Mucosa of stomach (tissue), 1 donor: ENCODE measurements around the gene KRTAP10-9.
"Not testable (repeated sequence)": the region's sequence is repeated elsewhere in the genome, so short reads cannot be mapped to it uniquely, and the experiment has no call there.

Experiments used
- H3K27me3 ChIP-seq: one replicate; pipeline ENCODE4 v1.7.0; 2013; ENCODE audit warnings: mild to moderate bottlenecking, low read length; ENCODE audit not compliant: control insufficient read depth, insufficient read depth
- H3K36me3 ChIP-seq: one replicate; pipeline ENCODE4 v1.7.0; 2013; ENCODE audit warnings: low read length; ENCODE audit not compliant: control insufficient read depth, insufficient read depth
- H3K4me1 ChIP-seq: one replicate; pipeline ENCODE4 v1.7.0; 2013; ENCODE audit warnings: mild to moderate bottlenecking, low read length; ENCODE audit not compliant: control insufficient read depth, insufficient read depth
- H3K4me3 ChIP-seq: one replicate; pipeline ENCODE4 v1.7.0; 2013; ENCODE audit warnings: low read length
- H3K9ac ChIP-seq: one replicate; pipeline ENCODE4 v1.7.0; 2013; ENCODE audit warnings: mild to moderate bottlenecking, low read length, moderate library complexity
- H3K9me3 ChIP-seq: one replicate; pipeline ENCODE4 v1.7.0; 2013; ENCODE audit warnings: mild to moderate bottlenecking, low read length, moderate library complexity; ENCODE audit not compliant: control insufficient read depth
- donor health status: Pancreatic carcinoma.

The KRTAP10-9 gene

DNA sequence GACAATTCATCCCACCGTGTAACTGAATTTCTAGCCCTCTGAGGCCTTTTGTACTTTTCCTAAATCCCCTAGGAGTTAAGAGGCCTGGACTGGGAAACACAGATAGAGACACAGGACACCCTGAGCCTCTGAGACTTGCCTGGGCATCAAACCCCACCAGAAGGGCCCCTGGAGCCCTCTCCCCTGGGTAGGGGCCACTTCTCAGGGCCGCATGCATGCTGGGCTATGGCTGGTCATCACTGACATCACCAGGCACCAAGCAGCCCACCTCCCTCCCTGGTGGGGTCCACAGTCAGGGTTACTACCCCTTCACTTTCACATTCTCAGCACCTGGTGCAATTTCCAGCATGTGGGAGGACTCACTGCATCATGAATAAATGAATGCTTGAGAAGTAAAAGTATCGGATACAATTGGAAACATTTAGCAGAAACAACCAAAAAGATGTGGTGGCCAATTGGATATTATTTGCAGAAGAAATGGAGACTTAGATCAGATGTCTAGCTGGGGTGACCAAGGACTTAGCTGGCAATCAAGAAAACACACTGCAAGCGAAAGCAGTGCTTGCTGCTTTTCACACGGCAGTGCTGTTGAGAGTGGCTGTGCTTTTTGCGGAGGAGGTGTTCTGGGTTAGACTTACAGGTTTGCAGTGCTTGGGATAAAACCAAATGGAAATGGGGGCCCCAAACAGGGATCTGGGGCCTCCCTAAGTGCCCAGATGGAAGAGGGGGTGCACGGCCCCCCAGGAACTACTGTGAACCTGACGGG lies 27.4 kb upstream of the KRTAP10-9 start:
- Histone ChIP-seq H3K9ac (no peak overlapping the region), H3K36me3 (no peaks in the 10 kb centered on the region), H3K4me1 (no peaks in the 10 kb centered on the region), H3K27me3 (peaks cover 3% of the 10 kb centered on the region), H3K4me3 (no peak overlapping the region), H3K9me3 (no peaks in the 10 kb centered on the region)

DNA sequence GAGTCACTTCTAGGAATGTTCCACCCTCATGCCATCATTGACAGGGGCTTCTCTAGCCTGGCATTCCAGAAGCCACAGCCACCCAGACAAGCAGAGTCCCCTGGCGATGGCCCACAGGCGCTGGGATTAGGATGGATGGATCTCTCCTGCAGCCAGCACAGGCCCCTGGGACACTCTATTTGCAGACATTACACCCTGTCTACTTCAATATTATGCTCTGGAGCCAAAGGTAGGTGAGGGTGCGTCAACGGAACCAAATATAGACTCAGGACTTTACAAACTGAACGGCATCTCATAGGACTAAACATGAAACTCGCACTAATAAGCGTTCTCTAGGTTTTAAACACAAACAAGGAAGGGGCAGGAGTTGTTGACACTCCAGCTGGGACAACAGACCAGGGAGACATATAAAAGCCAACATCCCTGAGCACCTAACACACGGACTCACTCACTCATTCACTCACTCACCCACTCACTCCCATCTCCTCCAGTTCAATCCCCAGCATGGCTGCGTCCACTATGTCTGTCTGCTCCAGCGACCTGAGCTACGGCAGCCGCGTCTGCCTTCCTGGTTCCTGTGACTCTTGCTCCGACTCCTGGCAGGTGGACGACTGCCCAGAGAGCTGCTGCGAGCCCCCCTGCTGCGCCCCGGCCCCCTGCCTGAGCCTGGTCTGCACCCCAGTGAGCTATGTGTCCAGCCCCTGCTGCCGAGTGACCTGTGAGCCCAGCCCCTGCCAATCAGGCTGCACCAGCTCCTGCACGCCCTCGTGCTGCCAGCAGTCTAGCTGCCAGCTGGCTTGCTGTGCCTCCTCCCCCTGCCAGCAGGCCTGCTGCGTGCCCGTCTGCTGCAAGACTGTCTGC lies 26.5 kb upstream of the KRTAP10-9 start, which contains the start of gene KRTAP10-7:
Gene KRTAP10-7, plus strand, starts transcription at position 480 of the 861 bp plus-strand sequence. Its CDS starts 25 bp downstream, at position 505.
- H3K9me3 ChIP-seq, H3K4me3 ChIP-seq, H3K4me1 ChIP-seq, H3K27me3 ChIP-seq, H3K9ac ChIP-seq, H3K36me3 ChIP-seq: not testable (repeated sequence)

DNA sequence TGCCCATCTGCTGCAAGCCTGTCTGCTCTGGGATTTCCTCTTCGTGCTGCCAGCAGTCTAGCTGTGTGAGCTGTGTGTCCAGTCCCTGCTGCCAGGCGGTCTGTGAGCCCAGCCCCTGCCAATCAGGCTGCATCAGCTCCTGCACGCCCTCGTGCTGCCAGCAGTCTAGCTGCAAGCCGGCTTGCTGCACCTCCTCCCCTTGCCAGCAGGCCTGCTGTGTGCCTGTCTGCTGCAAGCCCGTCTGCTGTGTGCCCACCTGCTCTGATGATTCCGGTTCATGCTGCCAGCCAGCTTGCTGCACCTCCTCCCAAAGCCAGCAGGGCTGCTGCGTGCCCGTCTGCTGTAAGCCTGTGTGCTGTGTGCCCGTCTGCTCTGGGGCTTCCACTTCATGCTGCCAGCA lies 25.8 kb upstream of the KRTAP10-9 start:
- H3K9ac ChIP-seq, H3K36me3 ChIP-seq, H3K9me3 ChIP-seq, H3K27me3 ChIP-seq, H3K4me1 ChIP-seq, H3K4me3 ChIP-seq: not testable (repeated sequence)

DNA sequence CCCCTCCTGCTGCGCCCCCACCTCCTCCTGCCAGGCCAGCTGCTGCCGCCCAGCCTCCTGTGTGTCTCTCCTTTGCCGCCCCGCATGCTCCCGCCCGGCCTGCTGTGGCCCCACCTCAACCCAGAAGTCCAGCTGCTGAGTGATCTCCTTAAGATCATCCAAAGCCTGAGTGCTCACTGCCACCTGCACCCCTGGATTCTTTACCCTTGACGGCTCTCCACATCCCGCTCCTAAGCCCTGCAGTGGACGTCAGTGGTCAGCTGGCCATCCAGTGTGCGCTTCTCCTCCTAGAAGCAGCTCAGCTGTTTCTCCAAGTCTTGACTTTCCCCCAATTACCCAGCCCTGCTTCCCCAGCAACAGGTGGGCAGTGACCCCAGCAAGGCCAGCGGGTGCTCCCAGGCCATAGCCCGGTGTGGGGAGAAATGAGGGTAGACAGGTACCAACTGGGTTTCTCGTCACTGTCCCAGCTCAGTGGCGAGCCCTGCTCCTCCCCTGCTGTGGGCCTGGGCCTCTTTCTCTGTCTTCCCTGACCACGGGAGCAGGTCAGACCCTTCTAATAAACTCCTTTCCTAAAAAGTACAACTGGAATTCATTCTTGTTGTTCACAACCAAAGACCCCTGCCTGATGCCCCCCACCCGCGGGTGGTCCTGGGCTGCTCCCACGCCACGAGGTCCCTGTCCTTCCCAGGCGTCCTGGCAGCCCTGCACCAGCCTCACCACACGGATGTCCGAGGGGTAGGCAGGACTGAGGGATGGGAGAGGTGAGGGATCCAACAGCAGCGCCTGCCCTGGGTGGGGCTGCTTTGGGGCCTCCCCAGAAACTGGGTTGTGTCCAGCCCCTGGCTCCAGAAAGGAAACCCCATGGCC lies 25.1 kb upstream of the KRTAP10-9 start:
- H3K4me3 ChIP-seq = no peak overlapping the region
- H3K4me1 ChIP-seq = no peaks in the 10 kb centered on the region
- H3K9me3 ChIP-seq = no peaks in the 10 kb centered on the region
- H3K9ac ChIP-seq = no peak overlapping the region
- H3K27me3 ChIP-seq = peaks cover 3% of the 10 kb centered on the region
- no peaks in the 10 kb centered on the region for H3K36me3 ChIP-seq

DNA sequence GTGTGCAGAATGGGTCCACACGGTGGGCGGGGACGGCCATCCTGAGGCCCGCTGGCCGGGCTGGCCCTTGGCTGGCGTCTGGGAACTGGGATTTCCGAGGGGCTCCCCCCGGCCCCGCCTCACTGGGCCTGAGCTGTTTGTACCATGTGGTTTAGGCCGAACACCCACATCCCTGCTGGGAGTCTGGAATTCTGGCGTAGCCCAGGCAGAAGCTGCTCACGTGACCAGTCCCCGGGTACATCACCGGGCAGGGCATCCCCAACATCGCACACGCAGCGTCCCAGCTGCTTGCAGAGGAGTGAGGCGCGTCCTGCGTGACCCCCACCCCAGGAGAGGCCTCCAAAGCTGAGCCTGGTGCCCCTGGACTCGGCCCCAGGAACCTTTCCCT lies 24.4 kb upstream of the KRTAP10-9 start:
- Histone ChIP-seq H3K4me3 (no peak overlapping the region), H3K27me3 (peaks cover 3% of the 10 kb centered on the region), H3K9me3 (no peaks in the 10 kb centered on the region), H3K4me1 (no peaks in the 10 kb centered on the region), H3K9ac (no peak overlapping the region), H3K36me3 (no peaks in the 10 kb centered on the region)

DNA sequence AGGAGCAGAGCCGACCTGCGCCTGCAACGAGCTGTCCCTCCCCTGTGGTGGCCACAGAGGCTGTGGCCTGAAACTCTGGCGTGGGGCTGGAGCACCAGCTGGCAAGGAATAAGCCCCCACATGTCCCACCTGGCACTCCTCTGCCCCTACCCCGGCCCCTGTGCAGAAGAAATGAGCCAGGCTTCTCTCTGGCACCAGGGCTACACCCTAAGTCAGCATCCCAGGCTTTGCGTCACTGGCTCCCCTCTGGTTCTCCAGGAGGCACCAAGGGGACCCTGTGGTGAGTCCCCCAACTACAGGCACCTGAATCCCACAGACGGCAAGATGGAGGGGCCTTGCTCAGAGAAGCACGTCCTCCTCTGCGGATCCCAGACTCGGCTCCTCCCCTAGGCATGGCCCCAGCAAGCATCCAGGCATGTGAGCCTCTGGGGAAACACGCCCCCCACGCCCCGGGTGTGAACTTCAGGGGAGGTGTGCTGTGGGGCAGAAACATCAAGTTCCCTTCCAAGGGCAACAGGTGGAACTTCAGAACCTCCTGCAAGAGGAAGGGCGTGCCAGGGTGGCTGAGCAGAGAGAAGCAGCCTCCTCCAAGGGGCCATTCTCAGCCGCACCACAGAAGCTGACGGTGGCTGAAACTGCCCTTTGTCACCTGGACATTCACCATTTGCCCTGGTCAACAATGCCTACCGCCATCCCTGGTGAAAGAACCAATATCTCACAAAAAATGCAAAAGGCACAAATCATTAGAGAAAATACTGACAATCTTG lies 23.6 kb upstream of the KRTAP10-9 start:
- peaks cover 3% of the 10 kb centered on the region for H3K27me3 ChIP-seq
- H3K9me3 ChIP-seq = no peaks in the 10 kb centered on the region
- no peaks in the 10 kb centered on the region for H3K36me3 ChIP-seq
- no peaks in the 10 kb centered on the region for H3K4me1 ChIP-seq
- H3K4me3 ChIP-seq = no peak overlapping the region
- H3K9ac ChIP-seq = no peak overlapping the region

DNA sequence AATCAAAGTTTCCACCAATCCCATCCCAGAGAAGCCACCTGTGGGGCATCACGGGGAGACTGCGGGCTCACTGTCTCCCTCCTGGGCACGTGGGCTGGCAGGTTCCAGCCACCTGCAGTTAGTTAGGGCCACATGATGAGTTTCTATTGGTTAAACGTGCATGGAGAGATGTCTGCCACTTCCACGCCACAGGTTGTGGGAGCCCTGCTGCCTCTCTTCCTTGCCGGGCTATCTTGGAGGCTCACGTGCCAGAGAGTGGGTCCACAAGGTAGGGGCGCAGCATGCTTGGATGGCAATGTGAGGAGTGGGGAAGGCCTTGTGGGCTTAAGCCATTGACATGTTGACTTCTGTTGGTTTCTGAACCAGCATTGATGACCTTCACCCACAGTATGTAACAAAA lies 23.0 kb upstream of the KRTAP10-9 start:
- H3K4me1 ChIP-seq = no peaks in the 10 kb centered on the region
- no peak overlapping the region for H3K9ac ChIP-seq
- peaks cover 3% of the 10 kb centered on the region for H3K27me3 ChIP-seq

DNA sequence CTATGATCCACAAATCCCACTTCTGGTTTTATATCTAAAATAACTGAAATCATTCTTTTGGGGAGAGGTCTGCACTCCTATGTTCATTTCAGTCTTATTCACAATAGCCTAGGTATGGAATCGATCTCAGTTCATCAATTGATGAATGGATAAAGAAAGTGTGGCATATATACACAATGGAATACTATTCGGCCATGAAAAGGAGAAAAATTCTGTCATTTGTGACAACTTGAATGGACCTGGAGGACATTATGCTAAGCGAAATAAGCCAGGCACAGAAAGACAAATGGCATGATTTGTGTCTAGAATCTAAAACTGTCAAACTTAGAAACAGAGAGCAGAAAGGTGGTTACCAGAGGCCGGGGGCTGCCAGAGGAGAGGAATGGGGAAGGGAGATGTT lies 20.4 kb upstream of the KRTAP10-9 start:
- Histone ChIP-seq H3K4me3 (no peak overlapping the region), H3K9ac (no peak overlapping the region), H3K4me1 (no peaks in the 10 kb centered on the region), H3K27me3 (peaks cover 3% of the 10 kb centered on the region), H3K9me3 (no peaks in the 10 kb centered on the region), H3K36me3 (no peaks in the 10 kb centered on the region)

More for the DNA sequence above, 23.0 kb upstream of the KRTAP10-9 start:
- Histone ChIP-seq H3K9me3 (no peaks in the 10 kb centered on the region), H3K4me3 (no peak overlapping the region), H3K36me3 (no peaks in the 10 kb centered on the region)

DNA sequence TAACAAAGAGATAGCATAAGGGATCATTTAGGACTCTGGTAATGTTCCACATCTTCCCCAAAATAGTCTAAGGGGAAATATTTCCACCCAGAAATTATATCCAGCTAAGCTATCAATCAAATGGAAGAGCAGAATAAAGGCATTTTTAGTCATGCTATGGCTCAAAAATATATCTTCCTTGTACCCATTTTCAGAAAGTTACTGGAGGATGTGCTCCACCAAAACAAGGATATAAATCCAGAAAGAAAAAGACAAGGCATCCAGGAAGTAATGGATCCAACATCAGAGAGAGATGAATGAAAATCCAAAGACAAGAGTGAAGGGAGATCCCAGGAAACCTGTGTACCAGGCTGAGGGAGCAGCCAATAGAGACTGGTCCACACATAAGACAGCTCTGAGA lies 17.7 kb upstream of the KRTAP10-9 start:
- no peaks in the 10 kb centered on the region for H3K9me3 ChIP-seq
- no peak overlapping the region for H3K4me3 ChIP-seq
- H3K36me3 ChIP-seq = no peaks in the 10 kb centered on the region
- no peak overlapping the region for H3K9ac ChIP-seq
- H3K27me3 ChIP-seq = no peaks in the 10 kb centered on the region
- no peaks in the 10 kb centered on the region for H3K4me1 ChIP-seq

DNA sequence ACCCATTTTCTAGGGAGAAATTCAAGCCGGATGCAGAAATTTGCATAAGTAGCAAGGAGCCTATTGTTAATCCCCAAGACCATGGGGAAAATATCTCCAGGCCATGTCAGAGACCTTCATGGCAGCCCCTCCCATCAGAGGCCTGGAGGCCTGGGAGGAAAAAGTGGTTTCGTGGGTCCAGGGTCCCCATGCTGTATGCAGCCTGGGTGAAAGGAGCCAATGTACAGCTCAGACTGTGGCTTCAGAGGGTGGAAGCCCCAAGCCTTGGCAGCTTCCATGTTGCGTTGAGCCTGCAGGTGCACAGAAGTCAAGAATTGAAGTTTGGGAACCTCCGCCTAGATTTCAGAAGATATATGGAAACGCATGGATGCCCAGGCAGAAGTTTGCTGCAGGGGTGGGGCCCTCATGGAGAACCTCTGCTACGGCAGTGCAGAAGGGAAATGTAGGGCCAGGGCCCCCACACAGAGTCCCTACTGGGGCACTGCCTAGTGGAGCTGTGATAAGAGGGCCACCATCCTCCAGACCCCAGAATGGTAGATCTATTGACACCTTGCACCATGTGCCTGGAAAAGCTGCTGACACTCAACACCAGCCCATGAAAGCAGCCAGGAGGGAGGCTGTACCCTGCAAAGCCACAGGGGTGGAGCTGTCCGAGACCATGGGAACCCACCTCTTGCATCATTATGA lies 16.6 kb upstream of the KRTAP10-9 start:
- not testable (repeated sequence) for H3K27me3 ChIP-seq, H3K9me3 ChIP-seq

DNA sequence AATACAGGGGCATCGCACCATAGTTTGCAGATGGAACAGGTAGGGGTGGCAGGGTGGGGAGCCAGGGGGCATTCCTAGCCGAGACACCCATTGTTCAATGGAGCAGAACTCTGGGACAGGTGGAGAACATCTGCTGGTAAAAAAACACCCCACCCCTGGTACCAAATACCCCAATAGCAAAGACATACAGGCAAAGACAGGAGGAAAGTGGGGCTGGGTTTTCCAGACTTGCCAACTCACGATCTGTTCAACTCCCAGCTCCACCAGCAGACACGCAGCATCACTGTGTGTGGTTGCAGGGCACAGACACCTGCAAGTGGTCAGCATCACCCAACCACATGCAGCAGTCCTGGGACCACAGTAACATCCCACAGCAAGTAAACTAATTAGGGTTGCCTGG lies 15.3 kb upstream of the KRTAP10-9 start:
- Histone ChIP-seq H3K27me3 (no peaks in the 10 kb centered on the region), H3K36me3 (no peaks in the 10 kb centered on the region), H3K4me1 (no peaks in the 10 kb centered on the region), H3K9me3 (no peaks in the 10 kb centered on the region), H3K9ac (no peak overlapping the region), H3K4me3 (no peak overlapping the region)

More for the DNA sequence above, 16.6 kb upstream of the KRTAP10-9 start:
- not testable (repeated sequence) for H3K4me1 ChIP-seq, H3K9ac ChIP-seq, H3K36me3 ChIP-seq, H3K4me3 ChIP-seq
